IgD-negative memory B cell (primary cell): ENCODE results near the gene PTOV1. TPM values are rescaled to one million over a fixed set of nuclear protein-coding genes. Genes with fewer than 3 reads are reported as not detected.

ENCODE experiments used
- H3K27ac Mint-ChIP-seq, 3 donors: one replicate each; pipeline ENCODE4 v1.8.0; 2020 to 2022; ENCODE audit warnings: mild to moderate bottlenecking in 3 of 3, mixed read lengths in 3 of 3, moderate library complexity in 1 of 3
- H3K27me3 Mint-ChIP-seq: one replicate; pipeline ENCODE4 v1.8.0; 2021; ENCODE audit warnings: mixed read lengths
- H3K36me3 Mint-ChIP-seq: one replicate; pipeline ENCODE4 v1.8.0; 2020; ENCODE audit warnings: mild to moderate bottlenecking, mixed read lengths
- H3K4me1 Mint-ChIP-seq, 3 donors: one replicate each; pipeline ENCODE4 v1.8.0; 2020 to 2022; ENCODE audit warnings: mixed read lengths in 3 of 3, mild to moderate bottlenecking in 1 of 3
- H3K4me3 Mint-ChIP-seq, 4 donors: one replicate each; pipeline ENCODE4 v1.8.0; 2020 to 2022; ENCODE audit warnings: mild to moderate bottlenecking in 4 of 4, mixed read lengths in 4 of 4, moderate library complexity in 3 of 4
- H3K9me3 Mint-ChIP-seq, 3 donors: one replicate each; pipeline ENCODE4 v1.8.0; 2020 to 2021; ENCODE audit warnings: mixed read lengths in 3 of 3, mild to moderate bottlenecking in 1 of 3
- polyA plus RNA-seq: library from polyadenylated mRNA; unstranded; fragments of 300-500 nt; fragmentation: Illumina TruSeq; gene quantifications from one replicate; pipeline ENCODE4 v1.2.3, GENCODE V29; 2021

Gene PTOV1
- polyA plus RNA-seq, 1 donor from 2014 or later: 45.0 TPM

GRCh38 chr19:49887037-49887664 lies 36.2 kb downstream of the PTOV1 start:
- H3K4me3 Mint-ChIP-seq: no peak overlapping the region
- no peaks in the 10 kb centered on the region for H3K9me3 Mint-ChIP-seq
- no peaks in the 10 kb centered on the region for H3K27me3 Mint-ChIP-seq
- peaks cover 0 to 9% (median 4%) of the 10 kb centered on the region in 3 donors for H3K4me1 Mint-ChIP-seq
- peaks cover 2% of the 10 kb centered on the region for H3K36me3 Mint-ChIP-seq
- no peak overlapping the region for H3K27ac Mint-ChIP-seq

GRCh38 chr19:49887665-49888509 lies 36.9 kb downstream of the PTOV1 start:
- H3K4me1 Mint-ChIP-seq: peaks cover 0 to 9% (median 4%) of the 10 kb centered on the region in 3 donors
- peak overlapping the region in 1 of 3 donors; percentile 32 for H3K27ac Mint-ChIP-seq
- H3K27me3 Mint-ChIP-seq: no peaks in the 10 kb centered on the region
- no peak overlapping the region for H3K4me3 Mint-ChIP-seq
- H3K9me3 Mint-ChIP-seq: no peaks in the 10 kb centered on the region
- H3K36me3 Mint-ChIP-seq: peaks cover 2% of the 10 kb centered on the region

GRCh38 chr19:49888510-49888824 lies 37.5 kb downstream of the PTOV1 start:
- H3K4me3 Mint-ChIP-seq: peak overlapping the region in 1 of 4 donors; percentile 87
- H3K27me3 Mint-ChIP-seq: no peaks in the 10 kb centered on the region
- H3K36me3 Mint-ChIP-seq: no peaks in the 10 kb centered on the region
- H3K4me1 Mint-ChIP-seq: peaks cover 0 to 9% (median 4%) of the 10 kb centered on the region in 3 donors
- H3K9me3 Mint-ChIP-seq: no peaks in the 10 kb centered on the region
- H3K27ac Mint-ChIP-seq: peak overlapping the region in 2 of 3 donors; percentile 32 to 81

GRCh38 chr19:49889038-49889686 lies 38.2 kb downstream of the PTOV1 start:
- Mint-ChIP-seq H3K36me3 (no peaks in the 10 kb centered on the region), H3K9me3 (no peaks in the 10 kb centered on the region), H3K27ac (peak overlapping the region in 2 of 3 donors; percentile 32 to 81), H3K4me3 (peak overlapping the region in 2 of 4 donors; percentile 17 to 87), H3K4me1 (peaks cover 0 to 9% (median 4%) of the 10 kb centered on the region in 3 donors), H3K27me3 (no peaks in the 10 kb centered on the region)

GRCh38 chr19:49889687-49890348 lies 38.9 kb downstream of the PTOV1 start:
- Mint-ChIP-seq H3K9me3 (no peaks in the 10 kb centered on the region), H3K4me3 (peak overlapping the region; percentile 63 to 91 (median 80)), H3K27me3 (no peaks in the 10 kb centered on the region), H3K4me1 (peaks cover 0 to 9% (median 4%) of the 10 kb centered on the region in 3 donors), H3K36me3 (no peaks in the 10 kb centered on the region), H3K27ac (peak overlapping the region in 1 of 3 donors; percentile 76)

- Mint-ChIP-seq H3K27ac (peak overlapping the region in 2 of 3 donors; percentile 69 to 76), H3K36me3 (no peaks in the 10 kb centered on the region)
These were observed 39.7 kb downstream of the PTOV1 start for GRCh38 chr19:49890349-49891311.

GRCh38 chr19:49891393-49891792 lies 40.4 kb downstream of the PTOV1 start:
- peaks cover 2% of the 10 kb centered on the region for H3K27me3 Mint-ChIP-seq
- H3K4me3 Mint-ChIP-seq: peak overlapping the region in 3 of 4 donors; percentile 9 to 65 (median 50)
- H3K9me3 Mint-ChIP-seq: no peaks in the 10 kb centered on the region
- H3K4me1 Mint-ChIP-seq: peaks cover 4 to 16% (median 5%) of the 10 kb centered on the region in 3 donors
- H3K27ac Mint-ChIP-seq: peak overlapping the region in 1 of 3 donors; percentile 69
- H3K36me3 Mint-ChIP-seq: no peaks in the 10 kb centered on the region

More at GRCh38 chr19:49890349-49891311, 39.7 kb downstream of the PTOV1 start:
- Mint-ChIP-seq H3K4me1 (peaks cover 0 to 13% (median 4%) of the 10 kb centered on the region in 3 donors), H3K27me3 (no peaks in the 10 kb centered on the region), H3K4me3 (peak overlapping the region; percentile 63 to 91 (median 80)), H3K9me3 (no peaks in the 10 kb centered on the region)

- Mint-ChIP-seq H3K4me1 (peaks cover 16 to 27% (median 17%) of the 10 kb centered on the region in 3 donors), H3K27me3 (peaks cover 4% of the 10 kb centered on the region), H3K36me3 (no peaks in the 10 kb centered on the region), H3K27ac (no peak overlapping the region), H3K4me3 (peak overlapping the region in 1 of 4 donors; percentile 11), H3K9me3 (no peaks in the 10 kb centered on the region)
These were observed 41.8 kb downstream of the PTOV1 start for GRCh38 chr19:49892716-49893115.

GRCh38 chr19:49894011-49894664 lies 43.2 kb downstream of the PTOV1 start:
- peaks cover 19 to 29% (median 19%) of the 10 kb centered on the region in 3 donors for H3K4me1 Mint-ChIP-seq
- no peak overlapping the region for H3K4me3 Mint-ChIP-seq
- H3K27ac Mint-ChIP-seq: no peak overlapping the region
- H3K9me3 Mint-ChIP-seq: no peaks in the 10 kb centered on the region
- no peaks in the 10 kb centered on the region for H3K36me3 Mint-ChIP-seq
- H3K27me3 Mint-ChIP-seq: peaks cover 4% of the 10 kb centered on the region

GRCh38 chr19:49894879-49895565 lies 44.1 kb downstream of the PTOV1 start:
- Mint-ChIP-seq H3K27me3 (peaks cover 4% of the 10 kb centered on the region), H3K4me3 (no peak overlapping the region), H3K9me3 (no peaks in the 10 kb centered on the region), H3K4me1 (peaks cover 19 to 28% (median 19%) of the 10 kb centered on the region in 3 donors), H3K36me3 (no peaks in the 10 kb centered on the region), H3K27ac (peak overlapping the region in 2 of 3 donors; percentile 42 to 77)

- no peaks in the 10 kb centered on the region for H3K36me3 Mint-ChIP-seq
- peak overlapping the region in 2 of 4 donors; percentile 39 to 49 for H3K4me3 Mint-ChIP-seq
- no peaks in the 10 kb centered on the region for H3K9me3 Mint-ChIP-seq
- H3K27ac Mint-ChIP-seq: peak overlapping the region in 2 of 3 donors; percentile 42 to 99
- peaks cover 15 to 25% (median 19%) of the 10 kb centered on the region in 3 donors for H3K4me1 Mint-ChIP-seq
- peaks cover 4% of the 10 kb centered on the region for H3K27me3 Mint-ChIP-seq
These were observed 44.8 kb downstream of the PTOV1 start for GRCh38 chr19:49895566-49896297.

GRCh38 chr19:49896863-49897621 lies 46.1 kb downstream of the PTOV1 start, which contains the start of gene IL4I1:
Gene IL4I1 (minus strand): TSS chr19:49896887. CDS start chr19:49896160, 727 bp downstream.
- Mint-ChIP-seq H3K9me3 (no peaks in the 10 kb centered on the region), H3K27ac (peak within 1 kb of the TSS; percentile 89 to 99 (median 93)), H3K4me1 (peaks cover 15 to 22% (median 19%) of the 10 kb centered on the region in 3 donors), H3K4me3 (peak within 1 kb of the TSS; percentile 77 to 90 (median 82)), H3K36me3 (no peaks in the 10 kb centered on the region), H3K27me3 (peaks cover 4% of the 10 kb centered on the region)
